ENCODE data around the gene STRBP. TPM values are rescaled to one million over a fixed set of nuclear protein-coding genes. Genes with fewer than 3 reads are reported as not detected.
"Not testable (repeated sequence)": the region's sequence is repeated elsewhere in the genome, so short reads cannot be mapped to it uniquely, and the experiment has no call there.

Gene STRBP
- total and polyA plus RNA-seq, 2 of the 4 experiments (the other 2 are of a cell fraction) = 2.1 to 2.5 TPM

DNA sequence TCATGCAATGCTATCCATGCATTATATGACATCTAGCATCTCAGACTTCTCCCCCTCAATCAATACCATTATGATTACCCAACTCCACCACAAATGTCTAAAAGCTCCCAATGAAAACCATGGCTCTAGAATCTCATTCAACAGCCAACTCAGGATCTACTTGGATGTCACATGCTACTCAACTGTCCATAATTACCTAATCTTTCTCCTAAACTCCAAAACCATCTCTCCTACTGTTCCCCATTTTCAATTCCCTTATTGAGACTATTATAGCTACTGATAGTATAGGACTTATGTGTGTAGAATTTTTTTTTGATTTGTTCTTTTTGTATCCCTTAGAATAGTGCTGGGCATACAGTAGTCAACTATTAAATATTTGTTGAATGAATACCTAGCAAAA, 8.2 kb upstream of the STRBP start:
- Histone ChIP-seq H4K91ac (ENCODE audit: insufficient read depth, low read depth, low read length) (no peak overlapping the region), H2AK9ac (replicated peaks; ENCODE audit: low read depth, low read length, poor library complexity) (no peak overlapping the region), H3K27me3 (ENCODE audit: control insufficient read depth, insufficient read depth, low read length) (peaks cover 12% of the 10 kb centered on the region), H4K8ac (ENCODE audit: low read depth in 2 of 2, low read length in 2 of 2) (no peak overlapping the region), H3K4ac (ENCODE audit: low read depth, low read length) (no peak overlapping the region), H3K14ac (replicated peaks; ENCODE audit: low read depth, low read length) (no peak overlapping the region), H3K79me1 (ENCODE audit: low read depth in 1 of 2, low read length in 2 of 2) (no peaks in the 10 kb centered on the region), H3K56ac (ENCODE audit: extremely low read depth, insufficient read depth, low read length) (no peak overlapping the region), H2AFZ (replicated peaks; ENCODE audit: low read length, poor library complexity) (no peak overlapping the region), H3K23ac (ENCODE audit: low read depth, low read length) (no peak overlapping the region), H2BK5ac (ENCODE audit: low read depth, low read length, poor library complexity, severe bottlenecking) (no peak overlapping the region), H3K4me2 (ENCODE audit: low read depth, low read length) (no peak overlapping the region), H3K36me3 (ENCODE audit: control insufficient read depth, insufficient read depth, low read length) (no peaks in the 10 kb centered on the region), H2BK15ac (ENCODE audit: low read depth, low read length) (no peak overlapping the region), H2AK5ac (ENCODE audit: low read depth, low read length) (no peak overlapping the region), H3K4me1 (ENCODE audit: control insufficient read depth, insufficient read depth, low read length) (no peaks in the 10 kb centered on the region), H2BK20ac (ENCODE audit: low read depth, low read length) (no peak overlapping the region), H4K20me1 (ENCODE audit: insufficient read depth, low read length) (no peaks in the 10 kb centered on the region), H3K4me3 (ENCODE audit: insufficient read depth, low read depth, low read length) (no peak overlapping the region), H3K27ac (ENCODE audit: insufficient read depth, low read length) (no peak overlapping the region), H2BK120ac (ENCODE audit: low read depth, low read length) (no peak overlapping the region), H3K9me1 (ENCODE audit: insufficient read depth, low read length) (no peaks in the 10 kb centered on the region), H3K9ac (ENCODE audit: low read depth, low read length) (no peak overlapping the region), H3K18ac (ENCODE audit: low read depth, low read length) (no peak overlapping the region), H4K5ac (ENCODE audit: low read depth, low read length) (no peak overlapping the region), H3K9me3 (ENCODE audit: control insufficient read depth, insufficient read depth, low read length) (no peaks in the 10 kb centered on the region)
- intact Hi-C loops (cut with micrococcal nuclease) = no loop called here
- POLR2A ChIA-PET (ENCODE audit: unreplicated experiment) = no interaction called here
- DNase-seq (no peak), ATAC-seq (ENCODE audit: low read depth) (no peak)
- CTCF ChIA-PET = no interaction called here
- in situ Hi-C loops (cut with MboI; ENCODE audit: low sequenced_read_pairs) = no loop called here
- dilution Hi-C loops (cut with HindIII; ENCODE audit: low sequenced_read_pairs, unreplicated experiment) = no loop called here
- BruUV-seq (replicated peaks) = no TSS peak
- TF ChIP-seq NFE2L2 (IDR thresholded peaks at IDR 0.05; ENCODE audit: low read depth, low read length) (no peak), CHD1 (IDR thresholded peaks at IDR 0.05; ENCODE audit: low read depth, low read length) (no peak), FOS (IDR thresholded peaks at IDR 0.05; ENCODE audit: low read depth, low read length) (no peak), RFX5 (IDR thresholded peaks at IDR 0.05; ENCODE audit: low read depth, low read length) (no peak)
- TF ChIP-seq, protein P1, sequence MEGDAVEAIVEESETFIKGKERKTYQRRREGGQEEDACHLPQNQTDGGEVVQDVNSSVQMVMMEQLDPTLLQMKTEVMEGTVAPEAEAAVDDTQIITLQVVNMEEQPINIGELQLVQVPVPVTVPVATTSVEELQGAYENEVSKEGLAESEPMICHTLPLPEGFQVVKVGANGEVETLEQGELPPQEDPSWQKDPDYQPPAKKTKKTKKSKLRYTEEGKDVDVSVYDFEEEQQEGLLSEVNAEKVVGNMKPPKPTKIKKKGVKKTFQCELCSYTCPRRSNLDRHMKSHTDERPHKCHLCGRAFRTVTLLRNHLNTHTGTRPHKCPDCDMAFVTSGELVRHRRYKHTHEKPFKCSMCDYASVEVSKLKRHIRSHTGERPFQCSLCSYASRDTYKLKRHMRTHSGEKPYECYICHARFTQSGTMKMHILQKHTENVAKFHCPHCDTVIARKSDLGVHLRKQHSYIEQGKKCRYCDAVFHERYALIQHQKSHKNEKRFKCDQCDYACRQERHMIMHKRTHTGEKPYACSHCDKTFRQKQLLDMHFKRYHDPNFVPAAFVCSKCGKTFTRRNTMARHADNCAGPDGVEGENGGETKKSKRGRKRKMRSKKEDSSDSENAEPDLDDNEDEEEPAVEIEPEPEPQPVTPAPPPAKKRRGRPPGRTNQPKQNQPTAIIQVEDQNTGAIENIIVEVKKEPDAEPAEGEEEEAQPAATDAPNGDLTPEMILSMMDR (conservative IDR thresholded peaks at IDR 0.05; ENCODE audit: low read depth, low read length) = no peak
- TF ChIP-seq, protein P2, sequence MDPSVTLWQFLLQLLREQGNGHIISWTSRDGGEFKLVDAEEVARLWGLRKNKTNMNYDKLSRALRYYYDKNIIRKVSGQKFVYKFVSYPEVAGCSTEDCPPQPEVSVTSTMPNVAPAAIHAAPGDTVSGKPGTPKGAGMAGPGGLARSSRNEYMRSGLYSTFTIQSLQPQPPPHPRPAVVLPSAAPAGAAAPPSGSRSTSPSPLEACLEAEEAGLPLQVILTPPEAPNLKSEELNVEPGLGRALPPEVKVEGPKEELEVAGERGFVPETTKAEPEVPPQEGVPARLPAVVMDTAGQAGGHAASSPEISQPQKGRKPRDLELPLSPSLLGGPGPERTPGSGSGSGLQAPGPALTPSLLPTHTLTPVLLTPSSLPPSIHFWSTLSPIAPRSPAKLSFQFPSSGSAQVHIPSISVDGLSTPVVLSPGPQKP (IDR thresholded peaks at IDR 0.05; ENCODE audit: borderline replicate concordance, low read depth, low read length) = no peak

DNA sequence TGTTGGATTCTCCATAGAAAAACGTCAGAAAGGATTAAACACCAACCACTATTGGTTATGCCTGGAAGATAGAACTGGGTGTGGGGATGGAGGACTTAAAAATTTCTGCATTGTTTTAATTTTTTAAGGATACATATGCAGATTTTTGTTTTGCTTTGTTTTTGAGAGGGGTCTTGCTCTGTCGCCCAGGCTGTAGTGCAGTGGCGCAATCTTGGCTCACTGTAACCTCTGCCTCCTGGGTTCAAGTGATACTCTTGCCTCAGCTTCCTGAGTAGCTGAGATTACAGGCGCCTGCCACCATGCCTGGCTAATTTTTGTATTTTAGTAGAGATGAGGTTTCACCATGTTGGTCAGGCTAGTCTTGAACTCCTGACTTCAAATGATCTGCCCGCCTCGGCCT, 2.7 kb upstream of the STRBP start:
- H4K91ac ChIP-seq (ENCODE audit: insufficient read depth, low read depth, low read length); H2BK5ac ChIP-seq (ENCODE audit: low read depth, low read length, poor library complexity, severe bottlenecking); H3K36me3 ChIP-seq (ENCODE audit: control insufficient read depth, insufficient read depth, low read length); H2BK15ac ChIP-seq (ENCODE audit: low read depth, low read length); H3K9me1 ChIP-seq (ENCODE audit: insufficient read depth, low read length); H3K4me3 ChIP-seq (ENCODE audit: insufficient read depth, low read depth, low read length); H3K14ac ChIP-seq (replicated peaks; ENCODE audit: low read depth, low read length); H3K4me1 ChIP-seq (ENCODE audit: control insufficient read depth, insufficient read depth, low read length); H3K79me1 ChIP-seq (ENCODE audit: low read depth in 1 of 2, low read length in 2 of 2); H3K56ac ChIP-seq (ENCODE audit: extremely low read depth, insufficient read depth, low read length); CTCF ChIA-PET; H2BK120ac ChIP-seq (ENCODE audit: low read depth, low read length); BruUV-seq (replicated peaks); H3K4me2 ChIP-seq (ENCODE audit: low read depth, low read length); in situ Hi-C loops (cut with MboI; ENCODE audit: low sequenced_read_pairs); H4K5ac ChIP-seq (ENCODE audit: low read depth, low read length); H2BK20ac ChIP-seq (ENCODE audit: low read depth, low read length); H4K20me1 ChIP-seq (ENCODE audit: insufficient read depth, low read length); intact Hi-C loops (cut with micrococcal nuclease); dilution Hi-C loops (cut with HindIII; ENCODE audit: low sequenced_read_pairs, unreplicated experiment); H2AK5ac ChIP-seq (ENCODE audit: low read depth, low read length); H3K27ac ChIP-seq (ENCODE audit: insufficient read depth, low read length); H4K8ac ChIP-seq (ENCODE audit: low read depth in 2 of 2, low read length in 2 of 2); H3K4ac ChIP-seq (ENCODE audit: low read depth, low read length); DNase-seq; H3K9ac ChIP-seq (ENCODE audit: low read depth, low read length); H3K23ac ChIP-seq (ENCODE audit: low read depth, low read length); ATAC-seq (ENCODE audit: low read depth); H3K18ac ChIP-seq (ENCODE audit: low read depth, low read length); POLR2A ChIA-PET (ENCODE audit: unreplicated experiment); H2AFZ ChIP-seq (replicated peaks; ENCODE audit: low read length, poor library complexity); H2AK9ac ChIP-seq (replicated peaks; ENCODE audit: low read depth, low read length, poor library complexity); H3K9me3 ChIP-seq (ENCODE audit: control insufficient read depth, insufficient read depth, low read length): not testable (repeated sequence)
- peaks cover 34% of the 10 kb centered on the region for H3K27me3 ChIP-seq (ENCODE audit: control insufficient read depth, insufficient read depth, low read length)
- WGBS, 2 experiments (ENCODE audit: extremely low coverage in 2 of 2, insufficient read length in 1 of 2) = 67% methylated on average over 2 of the region's 6 CpGs; no CpG with 5 or more reads in 1 of the 2 experiments

Data from IMR-90 (cell line).